NCI-H69 (cell line): ENCODE measurements around the gene GGA1.

Experiments
- DNase-seq: peaks from one replicate; lab custom pipeline; 2025; lab: John Stamatoyannopoulos, UW

The GGA1 gene, protein sequence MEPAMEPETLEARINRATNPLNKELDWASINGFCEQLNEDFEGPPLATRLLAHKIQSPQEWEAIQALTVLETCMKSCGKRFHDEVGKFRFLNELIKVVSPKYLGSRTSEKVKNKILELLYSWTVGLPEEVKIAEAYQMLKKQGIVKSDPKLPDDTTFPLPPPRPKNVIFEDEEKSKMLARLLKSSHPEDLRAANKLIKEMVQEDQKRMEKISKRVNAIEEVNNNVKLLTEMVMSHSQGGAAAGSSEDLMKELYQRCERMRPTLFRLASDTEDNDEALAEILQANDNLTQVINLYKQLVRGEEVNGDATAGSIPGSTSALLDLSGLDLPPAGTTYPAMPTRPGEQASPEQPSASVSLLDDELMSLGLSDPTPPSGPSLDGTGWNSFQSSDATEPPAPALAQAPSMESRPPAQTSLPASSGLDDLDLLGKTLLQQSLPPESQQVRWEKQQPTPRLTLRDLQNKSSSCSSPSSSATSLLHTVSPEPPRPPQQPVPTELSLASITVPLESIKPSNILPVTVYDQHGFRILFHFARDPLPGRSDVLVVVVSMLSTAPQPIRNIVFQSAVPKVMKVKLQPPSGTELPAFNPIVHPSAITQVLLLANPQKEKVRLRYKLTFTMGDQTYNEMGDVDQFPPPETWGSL

DNA sequence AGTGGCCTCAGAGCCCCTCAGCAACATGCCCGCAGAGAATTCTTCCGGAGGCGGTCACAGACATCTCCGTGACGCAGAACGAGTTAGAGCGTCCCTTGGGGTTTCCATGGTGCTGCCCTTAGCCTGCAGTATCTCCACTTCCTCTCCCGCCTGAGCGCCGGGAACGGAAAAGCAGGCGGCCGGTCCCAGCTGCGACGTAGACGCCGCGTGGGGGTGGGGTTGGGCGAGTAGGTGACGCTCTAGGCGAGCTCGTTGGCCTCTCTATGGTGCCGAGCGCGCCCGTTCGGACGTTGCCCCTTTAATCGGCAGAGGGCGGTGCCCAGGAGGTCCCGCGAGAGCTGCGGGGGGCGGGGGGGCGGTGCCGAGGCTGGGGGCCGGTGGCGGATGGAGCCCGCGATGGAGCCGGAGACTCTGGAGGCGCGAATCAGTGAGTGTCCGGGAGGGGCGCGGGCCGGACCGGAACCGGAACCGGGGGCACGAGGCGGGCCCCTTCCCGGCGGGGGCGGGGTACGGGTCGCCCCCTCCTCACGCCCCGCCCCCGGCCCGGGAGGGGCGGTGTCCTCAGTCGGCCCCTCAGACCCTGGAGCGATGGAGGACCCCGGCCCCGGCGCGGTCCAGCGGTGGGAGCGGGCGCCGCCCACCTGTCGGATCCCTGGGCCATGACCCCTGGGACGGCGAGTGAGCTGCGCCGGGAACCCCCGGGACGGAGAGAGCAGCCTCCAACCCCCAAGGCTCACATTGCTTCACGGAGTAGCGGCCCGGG is at the start of gene GGA1:
Gene GGA1 (plus strand): TSS at position 358 of the 763 bp plus-strand sequence. CDS start 27 bp downstream, at position 385.
- DNase-seq: peak; percentile 99

DNA sequence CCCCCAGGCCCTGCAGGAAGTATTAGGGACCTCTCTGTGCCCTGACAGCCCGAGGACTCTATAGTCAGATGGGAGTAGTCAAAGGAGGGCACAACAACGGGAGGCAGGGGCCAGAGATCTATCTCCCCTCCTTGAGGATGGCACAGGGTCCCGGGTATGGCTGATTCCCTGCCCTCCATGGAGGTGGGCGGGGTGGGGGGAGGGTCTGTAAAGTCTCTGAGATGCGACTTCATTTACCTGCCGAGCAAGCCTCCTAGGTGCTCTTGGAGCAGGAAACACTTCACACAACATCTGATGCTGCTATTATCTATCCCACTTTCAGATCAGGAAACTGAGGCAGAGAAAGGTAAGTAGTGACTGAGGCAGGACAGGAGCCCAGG is 49.1 kb upstream of the GGA1 start:
- DNase-seq: no peak

DNA sequence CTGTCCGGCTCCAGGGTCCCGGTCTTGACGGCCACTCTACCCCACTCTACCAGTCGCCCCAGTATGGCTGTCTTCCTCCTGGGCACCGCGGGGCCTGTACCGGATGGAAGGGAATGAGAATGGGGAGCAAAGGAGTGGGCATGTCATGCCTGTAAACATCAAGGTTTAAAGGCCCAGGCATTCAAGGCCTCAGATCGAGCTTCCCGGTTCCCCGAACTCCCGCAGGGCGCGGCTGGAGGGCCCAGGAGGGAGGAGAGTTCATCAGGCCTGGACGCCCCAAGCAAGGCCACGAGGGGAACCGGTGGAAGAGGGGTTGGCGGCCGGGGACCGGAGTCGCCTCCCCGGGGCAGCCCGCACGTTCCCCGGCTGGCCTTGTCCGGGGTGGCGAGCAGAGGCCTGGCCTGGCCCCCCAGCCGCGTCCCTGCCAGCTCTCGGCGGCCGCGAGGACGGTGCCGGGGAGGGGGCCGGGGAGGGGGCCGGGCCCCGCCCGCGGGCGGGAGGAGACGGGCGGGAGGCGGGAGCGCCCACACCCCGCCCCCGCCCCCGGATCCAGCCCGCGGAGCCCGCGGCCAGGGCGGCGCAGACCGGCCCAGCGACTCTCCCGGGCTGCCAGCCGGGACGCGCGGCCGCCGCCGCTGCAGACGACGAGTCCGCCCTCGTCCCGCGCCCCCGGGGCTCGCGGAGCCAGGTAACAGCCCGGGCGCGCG is 48.6 kb upstream of the GGA1 start, which contains the start of gene CDC42EP1:
Gene CDC42EP1 (plus strand): TSS at position 580 of the 707 bp plus-strand sequence. CDS start 5,870 bp downstream, outside the sequence.
- peak; percentile 36 for DNase-seq

DNA sequence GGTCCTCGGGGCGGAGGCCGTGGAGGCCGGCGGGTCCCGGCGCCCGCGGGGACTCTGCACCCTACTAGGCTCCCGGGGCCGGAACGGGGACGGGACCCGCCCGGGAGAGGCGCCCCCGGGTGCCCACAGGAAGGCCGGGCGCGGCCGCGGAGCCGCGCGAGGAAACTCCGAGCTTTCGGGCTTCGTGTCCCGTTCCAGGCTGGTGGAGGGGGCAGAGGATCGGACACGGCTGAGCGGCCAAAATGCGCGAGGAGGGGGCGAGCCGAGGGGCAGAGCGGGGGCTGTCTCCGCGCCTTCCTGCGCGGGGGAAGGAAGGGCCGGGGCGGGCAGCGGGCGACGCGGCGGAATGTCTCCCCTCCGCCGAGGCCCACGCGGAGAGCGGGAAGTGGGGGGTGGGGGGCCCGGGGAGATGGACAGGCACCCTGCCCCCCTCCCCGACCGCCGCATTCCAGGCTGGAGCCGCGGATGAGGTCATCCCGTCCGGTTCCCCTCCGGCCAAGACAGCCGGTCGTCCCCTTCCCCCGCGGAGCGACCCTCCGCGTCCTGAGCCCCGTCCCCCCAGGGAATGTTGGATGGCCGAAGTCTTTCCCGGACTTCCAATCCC is 47.9 kb upstream of the GGA1 start:
- no peak for DNase-seq

DNA sequence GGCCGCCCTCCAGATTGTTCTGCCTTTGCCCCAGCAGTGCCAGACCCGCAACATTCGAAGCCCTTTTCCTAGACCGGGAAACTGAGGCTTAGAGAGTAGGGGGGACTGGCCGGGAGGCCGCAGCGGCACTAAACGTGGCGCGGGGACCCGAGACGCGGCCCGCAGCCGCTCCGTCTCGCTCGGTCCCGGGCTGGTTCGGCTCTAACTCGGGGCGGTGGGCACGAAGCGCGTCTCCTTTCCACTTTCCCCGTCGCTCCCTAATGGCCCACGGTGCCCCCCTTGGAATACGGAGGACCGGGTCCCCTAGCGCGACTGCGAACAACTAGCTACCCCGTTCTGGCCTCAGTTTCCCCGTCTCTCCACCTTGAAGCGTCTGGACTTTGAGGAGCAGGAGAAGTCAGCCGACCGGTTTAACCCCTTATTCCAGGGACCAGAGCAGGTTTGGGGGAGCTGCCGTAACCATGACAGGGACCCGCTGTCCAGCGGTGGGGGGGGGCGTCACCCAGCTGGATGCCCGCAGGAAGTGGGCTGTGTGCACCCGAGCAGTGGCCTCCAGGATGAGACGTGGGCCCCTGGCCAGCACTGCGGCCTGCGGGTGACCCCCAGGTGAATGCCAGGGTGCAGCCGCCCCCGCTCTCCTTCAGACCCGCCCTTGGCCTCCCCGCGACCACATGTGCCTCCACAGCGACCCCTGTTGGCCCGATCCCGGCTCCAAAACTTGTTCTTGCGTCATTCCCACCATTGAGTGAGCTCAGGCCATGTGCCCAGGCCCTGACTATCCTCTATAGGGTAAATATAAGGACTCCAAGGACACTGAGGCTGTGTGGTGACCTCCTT is 47.2 kb upstream of the GGA1 start:
- peak; percentile 59 for DNase-seq

DNA sequence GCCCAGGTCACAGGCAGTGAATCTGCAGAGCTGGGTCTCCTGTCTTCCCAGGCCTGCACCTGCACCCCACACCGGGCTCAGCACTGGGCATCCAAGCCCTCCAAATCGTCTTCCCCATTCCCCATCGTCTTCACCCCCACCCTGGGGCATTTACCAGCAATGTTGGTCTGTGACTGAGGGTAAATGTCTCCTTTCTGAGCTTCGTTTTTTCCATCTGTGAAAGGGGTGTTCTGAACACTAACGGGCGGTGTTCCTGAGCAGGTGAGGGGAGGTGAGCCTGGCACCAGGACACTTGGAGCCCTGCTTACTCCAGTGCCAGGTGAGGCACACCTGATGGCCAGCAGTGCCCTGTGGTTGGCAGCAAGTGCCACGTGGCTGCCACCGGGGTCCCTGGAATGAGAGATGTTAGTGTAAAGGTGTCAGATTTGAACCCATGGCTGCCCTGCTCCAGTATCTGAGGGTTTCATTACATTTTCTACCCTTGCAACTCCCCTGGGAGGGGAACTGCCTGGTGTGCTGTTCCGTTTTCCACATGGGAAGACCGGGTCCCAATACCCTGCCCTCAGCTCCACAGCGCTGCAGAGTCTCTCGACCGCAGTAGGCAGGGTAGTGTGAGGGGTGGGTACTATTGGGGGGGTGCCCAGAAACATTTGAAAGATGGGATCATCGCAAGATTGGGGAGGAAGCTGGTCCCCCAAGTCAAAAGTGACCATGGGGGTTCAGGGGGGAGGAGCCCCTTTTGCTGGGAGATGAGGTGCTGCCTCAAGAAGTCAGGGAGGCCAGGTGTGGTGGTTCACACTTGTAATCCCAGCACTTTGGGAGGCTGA is 46.4 kb upstream of the GGA1 start:
- DNase-seq: no peak

DNA sequence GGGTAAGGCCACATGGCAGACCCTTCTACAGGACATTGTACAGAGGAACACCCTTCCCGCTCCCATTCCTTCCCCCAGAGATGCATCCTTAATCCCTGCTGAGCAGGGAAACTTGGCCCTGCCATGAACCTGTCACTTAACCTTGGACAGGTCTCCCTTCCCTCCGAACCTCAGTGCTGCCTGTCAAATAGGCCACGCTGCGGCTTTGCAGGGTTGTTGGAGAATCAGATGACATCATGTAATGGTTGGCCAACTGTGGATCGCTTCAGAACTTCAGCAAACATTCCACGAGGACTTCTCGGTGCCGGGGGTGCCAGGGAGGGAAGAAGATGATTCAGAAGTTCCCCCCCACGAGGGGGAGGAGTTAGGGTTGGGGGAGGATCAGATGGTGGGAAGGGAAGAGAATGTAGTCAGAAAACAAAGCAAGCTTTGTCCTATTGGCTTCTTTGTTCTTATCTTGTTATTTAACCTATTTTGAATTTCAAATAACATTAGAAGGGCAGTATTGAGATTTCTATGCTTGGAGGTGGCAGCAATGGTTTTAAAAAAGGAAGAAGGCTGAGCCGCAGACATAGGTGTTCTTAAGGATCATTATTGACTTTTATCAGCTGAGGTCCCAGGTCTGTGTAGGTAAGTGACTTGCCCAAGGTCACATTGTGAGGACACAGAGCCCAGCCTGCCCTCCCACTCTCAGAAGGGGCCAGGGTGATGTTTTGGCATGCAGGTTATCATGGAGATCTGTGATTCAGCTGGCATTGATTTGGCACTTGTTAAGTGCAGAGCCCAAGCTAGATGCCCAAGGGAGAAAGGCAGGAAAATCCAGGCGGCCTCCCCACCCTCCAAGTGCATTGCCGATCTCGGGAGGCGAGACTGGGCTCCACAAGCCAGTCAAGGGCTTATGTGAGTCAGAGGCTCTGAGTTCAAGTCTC is 45.2 kb upstream of the GGA1 start:
- no peak for DNase-seq

DNA sequence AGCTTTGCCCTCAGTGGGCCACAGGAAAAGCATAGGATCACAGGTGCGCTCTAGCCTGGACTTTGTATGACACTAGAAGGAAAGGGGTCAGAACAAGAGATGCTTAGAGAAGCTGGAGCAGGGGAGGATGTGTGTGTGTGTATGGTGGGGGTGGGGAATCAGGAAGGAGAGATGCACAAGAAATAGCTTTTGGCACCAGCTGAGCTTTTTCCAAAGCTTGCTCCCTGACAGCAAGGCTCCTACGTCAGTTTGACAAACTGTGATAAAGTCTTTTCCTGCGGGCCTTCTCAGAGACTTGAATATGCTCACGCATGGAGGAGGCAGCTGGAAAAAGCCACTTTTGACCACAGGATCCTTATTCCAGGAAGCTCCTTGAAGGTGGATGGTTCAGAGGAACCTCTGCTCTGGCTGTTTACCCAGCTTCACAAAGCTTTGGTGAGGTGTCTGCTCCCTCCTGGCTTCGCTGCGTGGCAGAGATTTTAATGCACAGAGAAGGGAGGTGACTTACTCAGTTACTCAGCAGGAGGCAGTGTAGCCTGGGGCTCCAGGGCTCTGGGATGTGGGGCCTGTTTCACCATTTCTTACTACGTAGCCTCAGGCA is 44.4 kb upstream of the GGA1 start:
- peak; percentile 16 for DNase-seq

DNA sequence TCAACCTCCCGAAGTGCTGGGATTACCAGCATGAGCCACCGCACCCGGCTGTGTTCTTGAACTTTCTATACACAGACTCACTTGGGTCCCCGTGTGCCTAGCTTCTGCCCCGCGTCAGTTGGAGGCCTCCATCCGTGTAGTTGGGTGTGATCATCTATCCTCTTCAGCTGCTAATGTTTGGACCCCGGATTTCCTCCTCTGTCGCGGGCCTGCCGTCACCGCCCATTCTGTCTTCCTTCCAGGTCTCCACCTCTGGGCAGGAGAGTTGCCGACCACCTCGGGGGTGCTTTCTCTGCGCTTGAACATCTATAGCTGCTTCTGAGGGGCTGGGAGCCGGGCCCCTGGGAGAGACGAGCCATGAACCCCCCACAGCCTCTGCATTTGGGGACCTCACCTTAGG is 42.8 kb upstream of the GGA1 start:
- no peak for DNase-seq

DNA sequence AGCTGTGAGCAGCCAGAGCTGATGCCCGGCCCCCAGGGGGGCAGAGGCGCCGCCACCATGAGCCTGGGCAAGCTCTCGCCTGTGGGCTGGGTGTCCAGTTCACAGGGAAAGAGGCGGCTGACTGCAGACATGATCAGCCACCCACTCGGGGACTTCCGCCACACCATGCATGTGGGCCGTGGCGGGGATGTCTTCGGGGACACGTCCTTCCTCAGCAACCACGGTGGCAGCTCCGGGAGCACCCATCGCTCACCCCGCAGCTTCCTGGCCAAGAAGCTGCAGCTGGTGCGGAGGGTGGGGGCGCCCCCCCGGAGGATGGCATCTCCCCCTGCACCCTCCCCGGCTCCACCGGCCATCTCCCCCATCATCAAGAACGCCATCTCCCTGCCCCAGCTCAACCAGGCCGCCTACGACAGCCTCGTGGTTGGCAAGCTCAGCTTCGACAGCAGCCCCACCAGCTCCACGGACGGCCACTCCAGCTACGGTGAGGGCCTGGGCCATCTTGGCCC is 42.3 kb upstream of the GGA1 start:
- DNase-seq: no peak

DNA sequence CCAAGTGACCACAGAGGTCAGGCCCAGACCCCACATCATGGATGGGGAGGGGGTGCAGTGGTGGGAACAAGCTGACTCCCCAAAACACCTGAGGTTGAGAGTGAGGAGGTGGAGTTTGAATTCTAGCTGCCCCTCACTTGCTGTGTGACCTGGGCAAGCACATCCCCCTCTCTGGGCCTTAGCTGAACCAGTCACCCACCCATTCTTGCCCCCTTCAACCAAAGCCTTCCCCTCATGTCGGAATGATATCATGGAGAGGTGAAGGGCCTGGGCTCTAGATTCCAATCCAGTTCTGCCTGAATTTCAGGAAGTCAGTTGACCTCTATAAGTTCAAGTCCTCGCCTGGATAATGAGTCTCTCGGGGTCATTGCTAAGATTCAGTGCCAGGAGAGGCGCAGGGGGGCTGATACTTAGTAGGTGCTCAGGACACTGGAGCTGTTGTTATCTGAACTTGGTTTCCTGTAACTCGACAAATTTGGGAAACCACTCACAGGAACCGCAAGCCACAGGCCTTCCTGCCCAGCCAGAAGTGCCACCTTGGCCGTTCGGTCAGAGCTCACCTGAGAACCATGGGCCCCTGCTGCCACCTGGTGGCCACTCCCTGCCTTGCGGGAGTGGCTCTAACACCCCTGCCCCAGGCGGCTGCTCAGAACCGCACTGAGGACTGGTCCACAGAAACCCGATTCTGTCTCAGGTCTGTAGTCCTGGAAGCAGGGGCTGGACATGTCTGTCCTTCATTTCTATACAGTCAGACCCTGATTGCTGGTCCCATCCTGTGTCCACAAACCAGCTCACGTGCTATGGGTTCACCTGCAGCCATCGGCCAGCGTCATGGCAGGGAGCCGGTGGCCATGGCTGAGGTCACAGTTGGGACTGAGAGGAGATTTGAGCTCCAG is 41.5 kb upstream of the GGA1 start:
- peak; percentile 78 for DNase-seq

DNA sequence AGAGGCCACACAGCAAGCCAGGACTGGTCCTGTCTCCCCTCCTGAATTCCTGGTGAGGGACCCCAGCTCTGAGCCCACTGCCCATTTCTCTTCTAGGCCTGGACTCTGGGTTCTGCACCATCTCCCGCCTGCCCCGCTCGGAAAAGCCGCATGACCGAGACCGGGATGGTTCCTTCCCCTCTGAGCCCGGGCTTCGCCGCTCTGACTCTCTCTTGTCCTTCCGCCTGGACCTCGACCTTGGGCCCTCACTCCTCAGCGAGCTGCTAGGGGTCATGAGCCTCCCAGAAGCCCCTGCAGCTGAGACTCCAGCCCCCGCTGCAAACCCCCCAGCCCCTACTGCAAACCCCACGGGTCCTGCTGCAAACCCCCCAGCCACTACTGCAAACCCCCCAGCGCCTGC is 40.6 kb upstream of the GGA1 start:
- DNase-seq: no peak

DNA sequence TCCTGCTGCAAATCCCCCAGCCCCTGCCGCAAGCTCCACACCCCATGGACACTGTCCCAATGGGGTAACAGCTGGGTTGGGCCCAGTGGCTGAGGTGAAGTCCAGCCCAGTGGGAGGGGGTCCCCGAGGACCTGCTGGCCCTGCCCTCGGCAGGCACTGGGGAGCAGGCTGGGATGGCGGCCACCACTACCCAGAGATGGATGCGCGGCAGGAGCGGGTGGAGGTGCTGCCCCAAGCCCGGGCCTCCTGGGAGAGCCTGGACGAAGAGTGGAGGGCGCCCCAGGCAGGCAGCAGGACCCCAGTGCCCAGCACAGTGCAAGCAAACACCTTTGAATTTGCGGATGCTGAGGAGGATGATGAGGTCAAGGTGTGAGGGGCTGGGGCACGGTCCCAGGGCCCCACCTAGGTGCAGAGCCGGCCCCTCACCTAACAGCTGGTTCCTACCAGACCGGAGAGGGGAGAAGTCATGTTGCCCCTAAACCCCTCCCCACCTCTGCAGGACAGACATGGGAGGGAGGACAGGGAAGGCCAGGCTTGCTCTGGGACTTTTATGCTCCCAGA is 40.1 kb upstream of the GGA1 start:
- DNase-seq: no peak

DNA sequence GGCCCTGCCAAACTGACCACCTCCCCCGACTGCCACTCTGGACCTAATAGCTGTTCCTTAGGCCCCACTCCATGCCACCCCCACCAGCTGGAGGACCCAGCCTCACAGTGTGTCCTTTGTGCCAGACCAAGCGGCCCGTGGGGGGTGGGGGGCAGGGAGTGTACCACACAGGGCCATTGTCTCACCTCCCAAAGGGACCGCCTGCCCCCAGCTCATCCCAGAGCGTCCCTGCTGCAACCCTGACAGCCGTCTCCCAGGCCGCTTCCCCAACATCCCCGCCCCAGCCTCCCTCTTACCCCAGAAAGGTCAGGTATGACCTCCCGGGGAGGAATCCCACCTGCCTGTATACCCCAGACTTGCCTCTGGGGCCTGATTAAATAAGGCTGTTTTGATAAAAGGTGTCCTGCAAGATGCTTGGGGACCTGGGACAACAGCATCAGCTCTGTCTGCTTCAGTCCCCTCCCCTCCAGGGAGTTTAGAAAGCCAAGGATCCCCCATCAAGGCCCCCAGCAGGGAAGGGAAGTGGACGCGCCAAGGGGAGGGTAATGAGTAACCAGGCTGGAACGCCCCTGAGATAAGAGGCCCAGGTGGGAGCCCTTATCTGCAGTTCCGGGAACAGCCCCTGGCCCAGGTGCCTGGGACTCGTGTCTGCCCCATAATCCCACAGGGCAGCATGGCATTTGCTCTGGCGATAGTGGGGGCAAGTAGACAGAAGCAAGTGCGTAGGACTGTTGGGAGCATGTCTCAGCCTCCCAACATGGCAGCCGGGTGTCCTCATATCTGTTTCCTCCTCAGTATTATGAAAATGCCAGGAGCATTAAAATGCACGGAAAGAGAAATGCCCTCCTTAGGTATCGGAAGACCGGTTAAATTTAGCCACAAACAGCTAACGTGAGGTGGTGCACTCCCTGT is 39.4 kb upstream of the GGA1 start:
- DNase-seq: no peak

DNA sequence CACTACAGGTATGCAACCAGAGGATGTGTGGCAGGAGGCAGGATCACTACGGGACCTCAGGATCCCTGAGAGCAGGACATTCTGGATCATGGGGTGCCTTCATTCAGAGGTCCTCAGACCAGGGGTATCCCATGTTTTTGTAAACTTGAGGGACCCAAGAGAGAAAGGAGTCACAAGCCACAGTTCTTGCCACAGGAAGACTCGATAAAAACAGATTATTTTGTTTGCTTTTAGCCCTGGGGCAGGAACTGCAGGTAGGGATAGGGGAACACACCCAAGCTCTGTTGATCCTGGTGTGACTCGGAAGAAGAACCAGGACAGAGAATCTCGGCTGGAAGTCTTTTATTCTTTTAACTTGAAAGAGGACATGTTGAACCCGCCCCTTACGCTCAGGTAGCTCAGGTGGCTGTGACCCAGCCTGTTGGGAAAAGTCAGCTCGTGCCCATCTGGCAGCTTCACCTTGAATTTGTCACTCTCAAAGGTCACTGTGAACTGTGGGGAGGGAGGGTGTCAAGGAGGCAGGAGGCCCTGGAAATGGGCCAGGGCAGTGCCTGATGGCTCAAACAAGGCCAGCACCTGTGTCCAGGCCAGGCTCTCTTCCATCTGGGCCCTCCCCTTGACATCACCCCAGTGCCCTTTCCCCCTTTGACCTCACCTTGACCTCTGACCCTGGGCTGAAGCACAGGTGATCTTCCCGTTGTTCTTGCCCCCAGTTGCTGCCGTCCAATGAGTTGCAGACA is 38.5 kb upstream of the GGA1 start:
- peak; percentile 58 for DNase-seq
